Activated T-cell treated with anti-CD3 and anti-CD28 coated beads, Interleukin-2, amount 50 U/mL, for 72 hours (primary cell): ENCODE measurements around the gene MKNK2. TPM values are rescaled to one million over a fixed set of nuclear protein-coding genes. Genes with fewer than 3 reads are reported as not detected.

ENCODE experiments used
- ATAC-seq, 2 donors: fragments of 150-1000 bp; cut with Tn5 transposase; replicated peaks in 1 of 2; 2 replicates each; pipeline ENCODE4 v1.10.0; 2021; ENCODE audit warnings: moderate library complexity in 2 of 2, mild to moderate bottlenecking in 1 of 2
- DNase-seq, 2 donors: peaks; one replicate each; pipeline ENCODE4 v3.0.0; 2021 to 2022; ENCODE audit warnings: mixed read lengths in 1 of 2
- H3K27ac Mint-ChIP-seq: one replicate; pipeline ENCODE4 v1.8.0; 2022; ENCODE audit warnings: mild to moderate bottlenecking, moderate library complexity, mixed read lengths
- H3K27me3 Mint-ChIP-seq: one replicate; pipeline ENCODE4 v1.8.0; 2022; ENCODE audit warnings: low read depth, mixed read lengths
- H3K36me3 Mint-ChIP-seq, 2 donors: one replicate each; pipeline ENCODE4 v1.8.0; 2022; ENCODE audit warnings: mixed read lengths in 2 of 2, mild to moderate bottlenecking in 1 of 2; ENCODE audit not compliant: insufficient read depth in 2 of 2
- H3K4me1 Mint-ChIP-seq: one replicate; pipeline ENCODE4 v1.8.0; 2022; ENCODE audit warnings: low read depth, mixed read lengths
- H3K4me3 Mint-ChIP-seq, 2 donors: one replicate each; pipeline ENCODE4 v1.8.0; 2022; ENCODE audit warnings: mild to moderate bottlenecking in 2 of 2, mixed read lengths in 2 of 2, moderate library complexity in 2 of 2
- H3K9me3 Mint-ChIP-seq, 2 donors: one replicate each; pipeline ENCODE4 v1.8.0; 2022; ENCODE audit warnings: mixed read lengths in 2 of 2
- total RNA-seq, 2 donors: library from RNA; stranded (reverse); gene quantifications; one replicate each; pipeline ENCODE4 v1.2.3, GENCODE V29; 2022

Gene MKNK2
- total RNA-seq, 2 donors from 2014 or later: 120 to 121 TPM

GRCh38 chr19:2058570-2059421, 7.8 kb upstream of the MKNK2 start:
- Mint-ChIP-seq H3K27ac (peak overlapping the region; percentile 85), H3K9me3 (no peaks in the 10 kb centered on the region), H3K4me1 (peaks cover 40% of the 10 kb centered on the region), H3K27me3 (no peaks in the 10 kb centered on the region), H3K36me3 (no peaks in the 10 kb centered on the region), H3K4me3 (peak overlapping the region; percentile 56 to 67)
- ATAC-seq: no peak
- DNase-seq: no peak

DNA sequence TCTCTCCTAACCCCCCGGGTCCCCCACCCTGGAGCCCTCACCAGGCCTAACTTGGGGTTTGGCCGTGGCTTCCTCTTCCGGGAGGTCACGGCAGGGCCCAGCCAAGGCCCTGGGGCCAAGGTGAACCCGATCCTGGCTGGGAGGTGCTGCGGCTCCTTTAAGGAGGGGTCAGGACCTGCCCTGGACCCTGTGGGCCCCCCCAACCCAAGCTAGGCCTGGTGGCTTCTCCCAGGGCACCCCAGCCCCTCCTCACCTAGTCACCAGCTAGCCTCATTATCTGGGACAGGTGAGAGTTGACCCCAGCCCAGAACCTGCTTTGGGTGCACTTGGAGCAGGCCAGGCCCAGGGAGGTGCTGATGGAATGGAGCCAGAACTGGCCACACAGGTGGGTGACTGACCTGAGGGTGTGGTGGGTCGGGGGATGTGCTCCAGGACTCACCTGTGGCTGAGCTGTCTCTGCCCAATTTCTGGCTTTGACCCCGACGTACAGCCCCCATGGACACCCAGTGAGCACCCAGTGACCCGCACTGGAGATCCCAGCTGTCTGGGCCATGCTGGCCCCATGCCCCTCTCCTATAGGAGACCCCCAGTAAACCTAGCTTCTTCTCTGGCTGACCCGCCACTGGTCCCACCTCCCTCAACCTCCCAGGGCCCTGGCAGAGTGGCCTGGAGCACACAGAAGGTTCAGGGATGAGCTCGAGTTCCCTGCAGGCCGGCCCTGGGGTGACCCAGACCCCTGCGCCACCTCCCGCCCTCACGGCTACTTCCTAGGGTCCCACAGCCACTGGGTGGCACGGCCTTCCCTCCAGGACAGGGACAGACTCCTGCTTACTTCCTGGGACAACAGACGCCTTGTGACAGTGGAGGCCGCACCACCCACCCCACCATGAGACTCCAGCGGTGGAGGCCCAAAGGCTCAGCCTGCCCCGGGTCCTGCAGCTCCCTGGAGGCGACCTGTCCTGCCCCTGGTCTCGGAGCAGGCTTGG, 6.7 kb upstream of the MKNK2 start:
- ATAC-seq: no peak
- H3K4me3 Mint-ChIP-seq: peak overlapping the region in 1 of 2 donors; percentile 66
- no peaks in the 10 kb centered on the region for H3K9me3 Mint-ChIP-seq
- H3K27ac Mint-ChIP-seq: no peak overlapping the region
- no peaks in the 10 kb centered on the region for H3K36me3 Mint-ChIP-seq
- H3K4me1 Mint-ChIP-seq: peaks cover 39% of the 10 kb centered on the region
- no peaks in the 10 kb centered on the region for H3K27me3 Mint-ChIP-seq
- DNase-seq: no peak

DNA sequence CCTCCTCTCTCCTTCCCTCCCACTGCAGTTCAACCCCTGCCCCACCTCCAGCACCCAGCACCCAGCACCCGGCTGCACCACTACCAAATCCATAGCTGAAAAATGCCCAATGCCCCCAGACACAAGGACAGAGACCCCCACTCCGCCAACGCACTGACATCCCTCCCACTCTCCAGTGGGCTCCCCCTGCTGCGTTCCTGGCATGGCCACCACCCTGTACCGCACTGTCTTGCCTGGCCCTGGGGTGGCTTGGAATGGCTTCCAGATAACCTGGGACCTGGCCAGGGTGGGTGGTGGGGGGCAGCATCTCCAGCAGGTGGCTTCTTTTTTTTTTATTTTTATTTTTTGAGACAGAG, 5.8 kb upstream of the MKNK2 start:
- no peak for DNase-seq
- H3K27ac Mint-ChIP-seq: peak overlapping the region; percentile 83
- peaks cover 39% of the 10 kb centered on the region for H3K4me1 Mint-ChIP-seq
- H3K9me3 Mint-ChIP-seq: no peaks in the 10 kb centered on the region
- H3K4me3 Mint-ChIP-seq: peak overlapping the region; percentile 54 to 66
- H3K36me3 Mint-ChIP-seq: no peaks in the 10 kb centered on the region
- H3K27me3 Mint-ChIP-seq: no peaks in the 10 kb centered on the region
- ATAC-seq: no peak

DNA sequence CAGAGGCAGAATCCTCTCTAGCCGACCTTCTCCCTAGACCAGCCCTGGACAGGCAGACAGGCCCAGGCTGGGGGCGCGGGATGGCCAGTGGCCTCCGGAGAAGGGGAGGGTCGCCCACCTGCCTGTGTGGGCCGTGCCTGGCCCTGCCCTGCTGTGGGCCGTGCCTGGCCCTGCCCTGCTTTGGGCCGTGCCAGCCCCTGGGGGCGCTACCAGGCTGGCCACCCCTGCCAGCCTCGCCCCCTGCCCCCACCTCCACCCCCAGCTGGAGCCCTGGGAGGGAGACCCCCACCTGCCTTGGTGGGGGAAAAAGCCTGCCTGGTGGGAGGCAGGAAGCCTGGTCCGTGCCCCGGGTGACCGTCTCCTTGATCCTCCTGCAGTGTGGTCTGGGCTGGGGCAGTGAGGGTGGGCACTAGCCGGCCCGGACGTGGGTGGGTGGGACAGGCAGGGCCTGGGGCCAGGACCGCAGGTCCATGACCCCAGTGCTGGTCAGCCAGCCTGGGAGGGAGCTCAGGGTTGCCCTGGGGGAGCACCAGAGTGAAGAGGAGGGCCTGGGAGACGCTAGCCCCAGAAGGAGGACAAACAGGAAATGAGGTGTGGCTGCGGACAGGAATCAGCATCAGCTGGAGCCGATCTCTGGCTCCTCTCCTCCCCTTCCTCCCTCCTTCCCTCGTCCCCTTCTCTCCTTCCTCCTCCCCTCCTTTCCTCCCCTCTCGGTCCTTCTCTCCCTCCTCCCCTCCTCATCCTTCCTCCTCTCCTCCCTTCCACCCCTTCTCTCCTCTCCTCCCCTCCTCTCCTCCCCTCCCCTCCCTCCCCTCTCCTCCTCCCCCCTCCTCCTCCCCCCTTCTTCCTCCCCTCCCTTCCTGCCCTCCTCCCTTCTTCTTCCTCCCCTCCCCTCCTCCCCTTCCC, 5.1 kb upstream of the MKNK2 start:
- peak in 1 of 2 donors; percentile 19 for ATAC-seq
- Mint-ChIP-seq H3K4me1 (peaks cover 43% of the 10 kb centered on the region), H3K9me3 (no peaks in the 10 kb centered on the region), H3K27ac (peak overlapping the region; percentile 95), H3K27me3 (no peaks in the 10 kb centered on the region), H3K4me3 (peak overlapping the region; percentile 73 to 75), H3K36me3 (peaks cover 0 to under 1% of the 10 kb centered on the region in 2 donors)
- DNase-seq: peak in 1 of 2 donors; percentile 49

DNA sequence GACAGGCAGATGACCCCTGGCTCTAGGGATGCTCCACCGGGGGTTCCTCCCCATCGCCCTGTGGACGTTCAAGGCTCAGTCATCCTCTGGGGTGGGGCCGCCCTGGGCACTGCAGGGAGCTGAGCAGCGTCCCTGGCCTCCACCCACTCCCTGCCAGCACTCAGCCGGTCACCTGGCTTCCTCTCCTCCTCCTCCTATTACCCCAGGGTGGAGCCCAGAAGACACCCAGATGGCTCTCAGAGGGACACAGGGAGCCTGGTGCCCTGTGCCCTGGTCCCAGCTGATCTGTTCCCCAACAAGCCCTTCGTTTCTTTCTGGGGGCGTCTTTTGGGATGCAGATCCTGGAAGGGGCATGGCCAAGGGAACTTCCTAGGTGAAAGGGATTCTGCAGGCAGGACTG, 3.7 kb upstream of the MKNK2 start:
- ATAC-seq (no peak), DNase-seq (no peak)
- Mint-ChIP-seq H3K27me3 (no peaks in the 10 kb centered on the region), H3K36me3 (peaks cover 0 to 1% of the 10 kb centered on the region in 2 donors), H3K4me1 (peaks cover 35% of the 10 kb centered on the region), H3K27ac (no peak overlapping the region), H3K4me3 (no peak overlapping the region), H3K9me3 (no peaks in the 10 kb centered on the region)

- no peak for ATAC-seq
- no peaks in the 10 kb centered on the region for H3K27me3 Mint-ChIP-seq
- no peak overlapping the region for H3K4me3 Mint-ChIP-seq
- H3K4me1 Mint-ChIP-seq: peaks cover 39% of the 10 kb centered on the region
- H3K27ac Mint-ChIP-seq: peak overlapping the region; percentile 50
- H3K9me3 Mint-ChIP-seq: no peaks in the 10 kb centered on the region
- no peak for DNase-seq
- peaks cover 0 to 1% of the 10 kb centered on the region in 2 donors for H3K36me3 Mint-ChIP-seq
Measured at GRCh38 chr19:2053601-2054389, 2.8 kb upstream of the MKNK2 start.

- Mint-ChIP-seq H3K9me3 (no peaks in the 10 kb centered on the region), H3K27me3 (no peaks in the 10 kb centered on the region), H3K27ac (peak overlapping the region; percentile 82), H3K36me3 (peaks cover 0 to 1% of the 10 kb centered on the region in 2 donors), H3K4me3 (peak overlapping the region; percentile 74 to 82), H3K4me1 (peaks cover 55% of the 10 kb centered on the region)
- ATAC-seq: no peak
- peak; percentile 49 to 50 for DNase-seq
Measured at GRCh38 chr19:2051773-2052704, 995 bp upstream of the MKNK2 start.

DNA sequence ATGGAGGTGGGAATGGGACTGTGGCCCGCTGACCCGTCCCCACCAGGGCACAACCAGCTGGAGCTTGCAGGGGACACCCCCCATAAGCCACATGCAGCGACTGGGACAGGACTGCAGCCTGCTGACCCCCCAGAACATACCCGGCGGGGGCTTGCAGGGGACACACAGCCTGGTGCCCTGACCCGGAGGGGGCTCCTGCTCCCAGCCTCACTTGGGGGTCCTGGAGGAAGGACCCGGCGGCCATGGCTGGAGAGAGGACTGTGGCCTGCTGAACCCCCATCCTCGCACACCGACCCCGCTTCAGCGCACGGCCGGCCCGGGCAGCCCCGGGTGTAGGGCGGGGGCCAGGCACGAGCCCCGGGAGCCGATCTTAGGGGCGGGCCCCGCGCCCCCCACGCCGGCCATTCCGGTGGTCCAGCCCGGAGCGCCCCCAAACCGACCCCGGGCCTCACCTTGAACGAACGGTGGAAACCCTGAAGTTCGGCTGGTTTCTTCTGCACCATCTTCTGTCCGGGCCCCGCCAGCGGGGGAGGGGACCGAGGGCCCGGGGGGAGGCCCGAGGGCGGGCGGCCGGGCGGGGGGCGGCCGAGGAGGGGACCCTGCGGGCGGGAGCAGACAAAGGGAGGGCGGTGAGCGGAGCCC, 574 bp downstream of the MKNK2 start:
- H3K36me3 Mint-ChIP-seq: peaks cover 0 to 3% of the 10 kb centered on the region in 2 donors
- H3K27me3 Mint-ChIP-seq: no peaks in the 10 kb centered on the region
- peak in 1 of 2 donors; percentile 40 for DNase-seq
- peaks cover 51% of the 10 kb centered on the region for H3K4me1 Mint-ChIP-seq
- H3K4me3 Mint-ChIP-seq: peak overlapping the region; percentile 77 to 85
- peak; percentile 11 to 12 for ATAC-seq
- H3K9me3 Mint-ChIP-seq: no peaks in the 10 kb centered on the region
- H3K27ac Mint-ChIP-seq: peak overlapping the region; percentile 25

DNA sequence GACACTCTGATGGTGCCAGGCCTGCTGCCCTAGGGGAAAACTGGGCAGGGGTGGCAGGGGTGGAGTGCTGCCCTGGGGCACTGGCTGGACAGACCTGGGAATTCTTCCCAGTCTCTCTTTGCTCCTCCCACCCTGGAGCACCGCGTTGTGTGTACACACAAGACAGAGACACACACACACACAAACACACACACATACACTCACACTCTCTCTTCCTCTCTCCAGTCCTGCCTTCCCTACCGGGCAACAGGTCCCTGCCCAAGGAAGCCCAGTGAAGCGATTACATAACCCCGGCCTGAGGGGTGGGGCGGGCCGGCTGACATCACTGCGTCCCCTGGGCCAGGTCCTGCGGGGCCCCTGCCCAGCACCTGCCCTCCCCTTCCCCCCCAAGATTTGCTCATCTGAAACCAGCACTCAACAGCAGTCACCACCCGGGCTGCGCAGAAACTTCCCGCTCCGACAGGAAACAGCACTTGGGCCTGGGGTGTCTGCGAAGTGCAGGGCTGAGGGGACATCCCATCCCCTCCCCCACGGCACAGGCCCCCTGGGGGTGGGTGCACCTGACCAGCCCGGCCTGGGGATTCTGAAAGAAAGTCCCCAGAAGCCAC, 1.2 kb downstream of the MKNK2 start:
- peak; percentile 5 to 9 for ATAC-seq
- DNase-seq: peak; percentile 63 to 64
- peak overlapping the region; percentile 77 to 85 for H3K4me3 Mint-ChIP-seq
- H3K4me1 Mint-ChIP-seq: peaks cover 44% of the 10 kb centered on the region
- H3K36me3 Mint-ChIP-seq: peaks cover 0 to 3% of the 10 kb centered on the region in 2 donors
- H3K27me3 Mint-ChIP-seq: no peaks in the 10 kb centered on the region
- no peaks in the 10 kb centered on the region for H3K9me3 Mint-ChIP-seq
- H3K27ac Mint-ChIP-seq: peak overlapping the region; percentile 76

- H3K27me3 Mint-ChIP-seq: no peaks in the 10 kb centered on the region
- H3K4me1 Mint-ChIP-seq: peaks cover 44% of the 10 kb centered on the region
- ATAC-seq (no peak), DNase-seq (no peak)
- peak overlapping the region; percentile 77 to 85 for H3K4me3 Mint-ChIP-seq
- H3K27ac Mint-ChIP-seq: peak overlapping the region; percentile 76
- H3K9me3 Mint-ChIP-seq: no peaks in the 10 kb centered on the region
- H3K36me3 Mint-ChIP-seq: peaks cover 0 to 3% of the 10 kb centered on the region in 2 donors
Measured at GRCh38 chr19:2048959-2049740, 1.9 kb downstream of the MKNK2 start.
